Measurements from ENCODE around the gene GRID2IP. TPM values are rescaled to one million over a fixed set of nuclear protein-coding genes. Genes with fewer than 3 reads are reported as not detected.
A peak's percentile ranks its signal among the peaks of the same experiment; 100 is the strongest.

Gene GRID2IP
- total RNA-seq, 1 donor from 2014 or later = 0.13 TPM

DNA sequence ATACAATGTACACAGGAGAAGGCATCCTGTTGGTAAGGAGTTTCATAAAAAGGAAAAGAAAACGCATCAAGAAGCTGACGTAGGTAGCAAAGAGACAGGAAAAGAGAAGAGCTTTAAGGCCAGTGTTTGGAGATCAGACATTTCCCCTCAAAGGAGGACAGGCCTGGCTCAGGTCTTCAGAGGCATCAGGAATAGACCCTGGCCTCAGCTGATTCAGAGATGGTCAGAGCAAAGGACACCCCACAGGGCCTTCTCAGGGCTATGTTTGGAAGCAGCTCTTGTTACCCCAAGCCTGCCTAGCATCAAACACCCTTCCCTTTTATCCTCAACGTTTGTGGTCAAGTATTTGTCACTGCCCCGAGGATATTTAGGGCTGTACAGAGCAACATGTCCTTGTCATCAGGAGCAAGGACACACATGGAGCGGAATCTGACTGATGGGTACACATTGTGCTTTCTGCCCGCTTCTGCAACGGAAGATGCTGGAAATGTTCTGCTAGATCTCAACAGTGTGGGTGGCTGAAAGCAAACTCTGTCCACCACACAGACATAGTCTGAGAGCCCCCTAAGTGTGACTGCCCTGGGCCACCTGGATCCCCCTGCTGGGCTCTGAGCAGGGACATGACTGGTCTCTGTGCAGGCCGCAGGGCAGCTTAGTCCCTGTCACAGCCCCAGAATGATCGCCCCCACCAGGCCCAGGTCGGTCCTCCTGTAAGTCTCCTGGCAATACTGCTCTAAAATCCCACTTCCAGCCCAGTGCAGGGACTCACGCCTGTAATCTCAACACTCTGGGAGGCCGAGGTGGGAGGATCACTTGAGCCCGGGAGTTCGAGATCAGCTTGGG, 25.0 kb upstream of the GRID2IP start:
- DNase-seq (ENCODE audit: low read depth) = no peak
- H3K36me3 ChIP-seq (ENCODE audit: control insufficient read depth, insufficient read depth, low read length) = no peaks in the 10 kb centered on the region
- TF ChIP-seq CTCF (IDR thresholded peaks at IDR 0.05; ENCODE audit: insufficient read depth, low read length, poor library complexity, severe bottlenecking) = no peak
- no peaks in the 10 kb centered on the region for H3K27me3 ChIP-seq (ENCODE audit: control insufficient read depth, insufficient read depth, low read length)
- H3K4me3 ChIP-seq (ENCODE audit: low read depth, low read length) = peak overlapping the region; percentile 86

GRCh38 chr7:6575281-6576023, 24.2 kb upstream of the GRID2IP start:
- no peak for DNase-seq (ENCODE audit: low read depth)
- TF ChIP-seq CTCF (IDR thresholded peaks at IDR 0.05; ENCODE audit: insufficient read depth, low read length, poor library complexity, severe bottlenecking) = no peak
- no peaks in the 10 kb centered on the region for H3K27me3 ChIP-seq (ENCODE audit: control insufficient read depth, insufficient read depth, low read length)

DNA sequence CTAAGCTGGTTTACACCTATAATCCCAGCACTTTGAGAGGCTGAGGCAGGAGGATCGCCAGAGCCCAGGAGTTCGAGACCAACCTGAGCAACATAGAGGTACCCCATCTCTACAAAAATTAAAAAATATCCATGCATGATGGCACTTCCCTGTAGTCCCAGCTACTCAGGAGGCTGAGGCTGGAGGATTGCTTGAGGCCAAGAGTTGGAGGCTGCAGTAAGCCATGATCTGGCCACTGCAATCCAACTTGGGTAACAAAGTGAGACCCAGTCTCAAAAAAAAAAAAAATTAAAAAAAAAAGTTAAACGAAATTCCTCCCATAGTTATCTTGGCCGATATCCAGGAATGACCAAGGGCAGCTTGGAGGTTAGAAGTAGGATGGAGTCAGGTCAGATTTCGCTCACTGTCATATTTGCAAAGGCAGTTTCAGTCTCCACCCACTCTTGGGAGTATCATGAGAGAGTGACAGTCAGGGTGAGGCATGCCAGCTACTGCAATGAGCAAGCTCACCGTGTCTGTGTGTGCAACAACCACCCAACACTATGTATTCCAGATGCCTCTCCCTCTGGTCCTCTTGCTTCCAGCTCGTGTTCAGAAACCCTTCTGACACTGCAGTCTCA, 20.0 kb upstream of the GRID2IP start:
- DNase-seq (ENCODE audit: low read depth) = no peak
- Histone ChIP-seq H3K36me3 (ENCODE audit: control insufficient read depth, insufficient read depth, low read length) (no peaks in the 10 kb centered on the region), H3K27me3 (ENCODE audit: control insufficient read depth, insufficient read depth, low read length) (no peaks in the 10 kb centered on the region), H3K4me3 (ENCODE audit: low read depth, low read length) (no peak overlapping the region)
- TF ChIP-seq CTCF (IDR thresholded peaks at IDR 0.05; ENCODE audit: insufficient read depth, low read length, poor library complexity, severe bottlenecking) = no peak

More at GRCh38 chr7:6575281-6576023, 24.2 kb upstream of the GRID2IP start:
- Histone ChIP-seq H3K36me3 (ENCODE audit: control insufficient read depth, insufficient read depth, low read length) (no peaks in the 10 kb centered on the region), H3K4me3 (ENCODE audit: low read depth, low read length) (no peak overlapping the region)

- TF ChIP-seq CTCF (IDR thresholded peaks at IDR 0.05; ENCODE audit: insufficient read depth, low read length, poor library complexity, severe bottlenecking) = no peak
- H3K36me3 ChIP-seq (ENCODE audit: control insufficient read depth, insufficient read depth, low read length) = no peaks in the 10 kb centered on the region
- DNase-seq (ENCODE audit: low read depth) = no peak
- H3K27me3 ChIP-seq (ENCODE audit: control insufficient read depth, insufficient read depth, low read length) = no peaks in the 10 kb centered on the region
- no peak overlapping the region for H3K4me3 ChIP-seq (ENCODE audit: low read depth, low read length)
Measured at GRCh38 chr7:6567886-6568285, 16.6 kb upstream of the GRID2IP start.

- no peaks in the 10 kb centered on the region for H3K36me3 ChIP-seq (ENCODE audit: control insufficient read depth, insufficient read depth, low read length)
- no peak overlapping the region for H3K4me3 ChIP-seq (ENCODE audit: low read depth, low read length)
- no peak for DNase-seq (ENCODE audit: low read depth)
- no peaks in the 10 kb centered on the region for H3K27me3 ChIP-seq (ENCODE audit: control insufficient read depth, insufficient read depth, low read length)
- no peak for TF ChIP-seq CTCF (IDR thresholded peaks at IDR 0.05; ENCODE audit: insufficient read depth, low read length, poor library complexity, severe bottlenecking)
Measured at GRCh38 chr7:6565655-6566054, 14.4 kb upstream of the GRID2IP start.

Measured in kidney epithelial cell (primary cell).